Measurements from ENCODE around the gene IFNA2. TPM values are rescaled to one million over a fixed set of nuclear protein-coding genes. Genes with fewer than 3 reads are reported as not detected.
"Not testable (repeated sequence)": the region's sequence is repeated elsewhere in the genome, so short reads cannot be mapped to it uniquely, and the experiment has no call there.

The IFNA2 gene
- total RNA-seq (ENCODE audit: unreplicated experiment): not detected
- long read RNA-seq: 0 reads

DNA sequence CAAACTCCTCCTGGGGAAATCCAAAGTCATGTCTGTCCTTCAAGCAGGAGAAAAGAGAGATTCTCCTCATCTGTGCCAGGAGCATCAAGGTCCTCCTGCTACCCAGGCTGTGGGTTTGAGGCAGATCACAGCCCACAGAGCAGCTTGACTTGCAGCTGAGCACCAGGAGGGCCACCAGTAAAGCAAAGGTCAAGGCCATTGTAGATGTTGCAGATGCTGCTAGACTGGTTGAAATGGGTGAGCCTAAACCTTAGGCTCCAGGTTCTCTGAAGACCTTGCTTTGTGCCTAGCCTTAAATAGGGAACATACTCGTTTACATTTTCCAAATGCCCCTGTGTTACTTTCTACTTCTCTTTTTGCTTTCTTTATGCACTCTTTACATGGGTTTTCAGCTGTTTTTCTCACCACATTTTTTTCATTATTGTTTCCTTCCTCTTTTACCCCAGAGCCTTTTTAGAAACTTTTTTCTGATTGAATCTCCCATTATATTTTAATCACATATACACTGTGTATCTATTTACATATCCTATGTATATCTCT lies at the start of gene IFNA2:
TSS of gene IFNA2 (minus strand) at position 268 of the 540 bp plus-strand sequence. CDS start at position 199, 69 bp downstream.
- Mint-ChIP-seq H3K9me3 (ENCODE audit: unreplicated experiment) (no peaks in the 10 kb centered on the region), H3K4me3 (ENCODE audit: unreplicated experiment) (no peak within 1 kb of the TSS), H3K27ac (ENCODE audit: unreplicated experiment) (no peak within 1 kb of the TSS), H3K27me3 (ENCODE audit: unreplicated experiment) (no peaks in the 10 kb centered on the region), H3K4me1 (ENCODE audit: low read depth, unreplicated experiment) (no peaks in the 10 kb centered on the region), H3K36me3 (ENCODE audit: unreplicated experiment) (no peaks in the 10 kb centered on the region)
- TF ChIP-seq, protein P1, sequence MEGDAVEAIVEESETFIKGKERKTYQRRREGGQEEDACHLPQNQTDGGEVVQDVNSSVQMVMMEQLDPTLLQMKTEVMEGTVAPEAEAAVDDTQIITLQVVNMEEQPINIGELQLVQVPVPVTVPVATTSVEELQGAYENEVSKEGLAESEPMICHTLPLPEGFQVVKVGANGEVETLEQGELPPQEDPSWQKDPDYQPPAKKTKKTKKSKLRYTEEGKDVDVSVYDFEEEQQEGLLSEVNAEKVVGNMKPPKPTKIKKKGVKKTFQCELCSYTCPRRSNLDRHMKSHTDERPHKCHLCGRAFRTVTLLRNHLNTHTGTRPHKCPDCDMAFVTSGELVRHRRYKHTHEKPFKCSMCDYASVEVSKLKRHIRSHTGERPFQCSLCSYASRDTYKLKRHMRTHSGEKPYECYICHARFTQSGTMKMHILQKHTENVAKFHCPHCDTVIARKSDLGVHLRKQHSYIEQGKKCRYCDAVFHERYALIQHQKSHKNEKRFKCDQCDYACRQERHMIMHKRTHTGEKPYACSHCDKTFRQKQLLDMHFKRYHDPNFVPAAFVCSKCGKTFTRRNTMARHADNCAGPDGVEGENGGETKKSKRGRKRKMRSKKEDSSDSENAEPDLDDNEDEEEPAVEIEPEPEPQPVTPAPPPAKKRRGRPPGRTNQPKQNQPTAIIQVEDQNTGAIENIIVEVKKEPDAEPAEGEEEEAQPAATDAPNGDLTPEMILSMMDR (IDR thresholded peaks at IDR 0.05; ENCODE audit: partially characterized antibody, unreplicated experiment): no peak
- no peak for DNase-seq

DNA sequence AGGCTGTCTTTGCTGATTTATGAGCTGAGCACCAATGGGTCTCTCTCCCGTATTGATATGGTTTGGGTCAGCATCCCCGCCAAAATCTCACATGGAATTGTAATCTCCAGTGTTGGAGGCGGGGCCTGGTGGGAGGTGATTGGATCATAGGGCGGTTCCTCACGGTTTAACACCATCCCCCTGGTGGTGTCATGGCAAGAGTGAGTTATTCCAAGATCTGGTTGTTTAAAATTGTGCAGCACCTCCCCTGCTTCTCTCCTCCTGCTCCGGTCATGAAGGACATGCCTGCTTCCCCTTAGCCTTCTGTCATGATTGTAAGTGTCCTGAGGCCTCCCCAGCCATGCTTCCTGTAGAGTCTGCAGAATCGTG lies 49.8 kb upstream of the IFNA2 start:
- H3K27ac Mint-ChIP-seq (ENCODE audit: unreplicated experiment); H3K4me3 Mint-ChIP-seq (ENCODE audit: unreplicated experiment); H3K9me3 Mint-ChIP-seq (ENCODE audit: unreplicated experiment); H3K36me3 Mint-ChIP-seq (ENCODE audit: unreplicated experiment); H3K4me1 Mint-ChIP-seq (ENCODE audit: low read depth, unreplicated experiment); DNase-seq; H3K27me3 Mint-ChIP-seq (ENCODE audit: unreplicated experiment): not testable (repeated sequence)

DNA sequence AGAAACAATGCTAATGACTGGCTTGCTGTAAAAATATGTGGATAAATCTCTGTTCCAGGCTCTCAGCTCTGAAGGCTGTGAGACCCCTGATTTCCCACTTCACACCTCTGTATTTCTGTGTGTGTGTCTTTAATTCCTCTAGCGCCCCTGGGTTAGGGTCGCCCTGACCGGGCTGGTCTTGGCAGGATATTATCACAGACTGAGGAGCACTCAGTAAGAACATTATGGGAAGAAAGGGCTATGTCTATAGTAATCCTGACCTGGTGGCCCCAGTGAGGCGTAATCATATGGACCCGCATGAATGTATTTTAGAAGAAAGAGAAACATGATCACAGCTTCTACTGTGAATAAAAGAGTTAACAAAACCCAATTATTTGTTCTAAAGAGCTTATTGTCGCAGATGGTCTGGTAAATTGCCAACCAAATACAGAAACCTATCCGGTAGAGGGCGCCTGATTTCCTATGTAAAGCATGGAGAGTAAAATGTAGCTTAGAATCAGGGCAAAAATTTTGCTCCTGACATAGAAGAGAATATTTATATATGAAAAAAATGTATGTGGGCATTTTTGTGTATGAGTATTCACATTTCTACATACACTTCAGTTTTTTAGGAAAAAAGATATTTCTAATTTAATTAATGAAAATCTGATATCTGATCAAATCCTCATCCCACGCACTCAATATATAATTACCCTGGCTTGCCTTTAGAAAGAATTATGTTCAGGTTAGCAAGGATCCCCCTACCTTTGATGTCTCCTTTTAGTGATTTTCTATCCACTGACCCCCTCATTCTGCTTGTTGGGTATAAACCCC lies 49.2 kb upstream of the IFNA2 start:
- H3K4me1 Mint-ChIP-seq (ENCODE audit: low read depth, unreplicated experiment): peaks cover 2% of the 10 kb centered on the region
- DNase-seq: no peak
- H3K4me3 Mint-ChIP-seq (ENCODE audit: unreplicated experiment): no peak overlapping the region
- TF ChIP-seq, protein P1 (IDR thresholded peaks at IDR 0.05; ENCODE audit: partially characterized antibody, unreplicated experiment): peak; percentile 37
- no peak overlapping the region for H3K27ac Mint-ChIP-seq (ENCODE audit: unreplicated experiment)
- no peaks in the 10 kb centered on the region for H3K36me3 Mint-ChIP-seq (ENCODE audit: unreplicated experiment)
- H3K9me3 Mint-ChIP-seq (ENCODE audit: unreplicated experiment): no peaks in the 10 kb centered on the region
- peaks cover 2% of the 10 kb centered on the region for H3K27me3 Mint-ChIP-seq (ENCODE audit: unreplicated experiment)

DNA sequence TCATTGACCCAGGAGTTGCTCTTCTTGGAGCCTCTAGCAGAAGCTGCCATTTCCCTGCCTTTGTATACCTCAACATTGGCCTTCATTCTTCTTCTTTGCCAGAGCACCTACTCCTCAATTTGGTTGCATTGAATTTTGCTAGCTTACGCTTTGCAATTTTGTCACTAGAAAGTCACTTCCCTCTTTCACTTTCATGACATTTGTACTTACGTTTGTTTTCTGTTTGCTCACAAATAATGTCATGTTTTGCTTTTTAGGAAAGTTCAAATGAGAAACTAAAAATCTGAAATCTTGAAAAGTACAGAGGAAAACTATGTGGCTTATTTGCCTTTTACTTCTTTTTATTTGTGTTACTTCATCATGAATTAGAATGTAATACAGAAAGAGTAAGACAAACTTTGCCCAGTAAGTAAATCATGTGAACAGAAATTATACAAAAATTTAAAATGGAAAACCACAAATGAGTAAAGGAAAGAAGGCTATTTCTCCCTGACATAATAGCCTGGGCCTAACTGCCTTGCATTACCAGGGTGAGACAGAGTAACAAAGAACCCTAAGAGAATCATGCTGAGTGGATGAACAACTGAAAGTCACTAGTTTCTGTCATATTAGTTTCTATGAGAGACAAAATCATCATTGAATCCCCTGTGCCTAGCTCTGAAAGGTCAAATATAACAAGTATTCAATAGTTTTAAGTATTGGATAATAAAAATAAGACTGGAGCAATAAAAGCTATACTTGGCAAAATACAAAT lies 47.7 kb upstream of the IFNA2 start:
- H3K36me3 Mint-ChIP-seq (ENCODE audit: unreplicated experiment): no peaks in the 10 kb centered on the region
- no peaks in the 10 kb centered on the region for H3K9me3 Mint-ChIP-seq (ENCODE audit: unreplicated experiment)
- no peaks in the 10 kb centered on the region for H3K4me1 Mint-ChIP-seq (ENCODE audit: low read depth, unreplicated experiment)
- no peak overlapping the region for H3K27ac Mint-ChIP-seq (ENCODE audit: unreplicated experiment)
- H3K27me3 Mint-ChIP-seq (ENCODE audit: unreplicated experiment): peaks cover 2% of the 10 kb centered on the region
- H3K4me3 Mint-ChIP-seq (ENCODE audit: unreplicated experiment): no peak overlapping the region
- TF ChIP-seq, protein P1 (IDR thresholded peaks at IDR 0.05; ENCODE audit: partially characterized antibody, unreplicated experiment): no peak
- DNase-seq: no peak

DNA sequence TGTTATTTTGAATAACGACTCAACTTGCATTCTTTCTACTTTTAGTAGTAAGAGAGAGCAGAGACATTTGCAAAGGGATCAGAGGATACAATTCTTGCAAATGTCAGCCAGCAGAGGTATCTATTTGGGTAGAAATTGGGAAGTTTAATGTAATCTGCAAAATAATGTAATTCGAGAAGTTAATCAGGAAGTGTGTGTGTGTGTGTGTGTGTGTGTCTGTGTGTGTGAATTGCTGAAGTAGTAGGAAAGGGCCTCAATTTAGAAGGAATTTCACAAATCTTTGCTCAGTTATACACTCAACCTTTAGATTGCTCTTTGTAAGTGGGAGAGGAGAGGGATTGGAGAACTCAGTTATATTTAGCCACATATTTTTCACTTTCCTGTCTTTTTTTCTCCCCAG lies 44.0 kb upstream of the IFNA2 start:
- H3K4me1 Mint-ChIP-seq (ENCODE audit: low read depth, unreplicated experiment): no peaks in the 10 kb centered on the region
- peaks cover 2% of the 10 kb centered on the region for H3K27me3 Mint-ChIP-seq (ENCODE audit: unreplicated experiment)
- no peak for DNase-seq
- TF ChIP-seq, protein P1 (IDR thresholded peaks at IDR 0.05; ENCODE audit: partially characterized antibody, unreplicated experiment): no peak
- no peak overlapping the region for H3K27ac Mint-ChIP-seq (ENCODE audit: unreplicated experiment)
- no peaks in the 10 kb centered on the region for H3K9me3 Mint-ChIP-seq (ENCODE audit: unreplicated experiment)
- no peaks in the 10 kb centered on the region for H3K36me3 Mint-ChIP-seq (ENCODE audit: unreplicated experiment)
- H3K4me3 Mint-ChIP-seq (ENCODE audit: unreplicated experiment): no peak overlapping the region

All from glutamatergic neuron (in vitro differentiated cells).